CD4-positive, alpha-beta T cell treated with Interferon alpha-2 for 1 hour (primary cell): ENCODE data around the gene FN3K.
A peak's percentile ranks its signal among the peaks of the same experiment; 100 is the strongest.
"Not testable (repeated sequence)": the region's sequence is repeated elsewhere in the genome, so short reads cannot be mapped to it uniquely, and the experiment has no call there.

Experiments used
- DNase-seq, 2 donors: peaks; one replicate each; pipeline ENCODE4 v3.0.0-alpha.2; 2020 to 2022

The FN3K gene

GRCh38 chr17:82775001-82775823, 39.8 kb downstream of the FN3K start:
- DNase-seq = peak; percentile 19 to 44

GRCh38 chr17:82776454-82776853, 41.0 kb downstream of the FN3K start:
- no peak for DNase-seq

- DNase-seq = peak in 1 of 2 donors; percentile 17
Observed at GRCh38 chr17:82777778-82778375, 42.5 kb downstream of the FN3K start.

GRCh38 chr17:82779541-82779940, 44.1 kb downstream of the FN3K start:
- DNase-seq = no peak

GRCh38 chr17:82780195-82780594, 44.8 kb downstream of the FN3K start:
- no peak for DNase-seq

GRCh38 chr17:82780971-82781893, 45.8 kb downstream of the FN3K start:
- DNase-seq = no peak

GRCh38 chr17:82781894-82782274, 46.5 kb downstream of the FN3K start:
- peak; percentile 84 to 86 for DNase-seq

- DNase-seq = peak in 1 of 2 donors; percentile 3
Observed at GRCh38 chr17:82782657-82783207, 47.3 kb downstream of the FN3K start.

- DNase-seq = no peak
Observed at GRCh38 chr17:82783498-82783897, 48.1 kb downstream of the FN3K start.

- not testable (repeated sequence) for DNase-seq
Observed at GRCh38 chr17:82785581-82785980, 50.2 kb downstream of the FN3K start.

GRCh38 chr17:82786427-82786826, 51.0 kb downstream of the FN3K start:
- no peak for DNase-seq

GRCh38 chr17:82787081-82787848, 51.9 kb downstream of the FN3K start:
- DNase-seq = no peak

- DNase-seq = no peak
Observed at GRCh38 chr17:82788206-82789001, 53.0 kb downstream of the FN3K start.

GRCh38 chr17:82789051-82789592, 53.7 kb downstream of the FN3K start:
- DNase-seq = no peak

GRCh38 chr17:82789806-82790205, 54.4 kb downstream of the FN3K start:
- DNase-seq = no peak

GRCh38 chr17:82790391-82790790, 55.0 kb downstream of the FN3K start:
- DNase-seq = no peak

- no peak for DNase-seq
Observed at GRCh38 chr17:82791532-82791931, 56.1 kb downstream of the FN3K start.

- DNase-seq = no peak
Observed at GRCh38 chr17:82793974-82794630, 58.7 kb downstream of the FN3K start.

GRCh38 chr17:82794781-82795482, 59.5 kb downstream of the FN3K start:
- DNase-seq = no peak

- no peak for DNase-seq
Observed at GRCh38 chr17:82795615-82796014, 60.2 kb downstream of the FN3K start.
